Vagina (tissue), 2 donors: ENCODE data around the gene TNFRSF19. TPM values are rescaled to one million over a fixed set of nuclear protein-coding genes. Genes with fewer than 3 reads are reported as not detected.

Experiments used
- DNase-seq, 2 donors: peaks; one replicate each; pipeline ENCODE4 v3.0.0-alpha.2; 2017; ENCODE audit errors: extremely low spot score in 2 of 2
- H3K27ac ChIP-seq: fragments of 200-600 bp; sonication (generic); one replicate; pipeline ENCODE4 v1.5.1; 2019
- H3K27me3 ChIP-seq: fragments of 200-600 bp; sonication (generic); one replicate; pipeline ENCODE4 v1.5.1; 2019
- H3K36me3 ChIP-seq, 2 donors: fragments of 200-600 bp; sonication (generic); one replicate each; pipeline ENCODE4 v1.5.1; 2017 to 2019
- H3K4me1 ChIP-seq: fragments of 200-600 bp; sonication (generic); one replicate; pipeline ENCODE4 v1.5.1; 2019
- H3K4me3 ChIP-seq, 2 donors: fragments of 200-600 bp; sonication (generic); 1 replicate in 1 of 2; 2 replicates in 1 of 2; pipeline ENCODE4 v1.5.1; 2016 to 2019
- H3K9me3 ChIP-seq: fragments of 200-600 bp; sonication (generic); one replicate; pipeline ENCODE4 v1.5.1; 2019
- POLR2A ChIP-seq, 2 donors: fragments of 450-650 bp; IDR thresholded peaks; one replicate each; pipeline ENCODE4 v1.6.1; 2017; ENCODE audit warnings: antibody characterized with exemption in 2 of 2, mild to moderate bottlenecking in 2 of 2, moderate library complexity in 2 of 2
- POLR2AphosphoS5 ChIP-seq, 2 donors: sonication (generic); formaldehyde crosslinking; IDR thresholded peaks; one replicate each; pipeline ENCODE4 v1.9.0; 2017; ENCODE audit warnings: antibody characterized with exemption in 2 of 2, mild to moderate bottlenecking in 2 of 2, low read depth in 1 of 2; ENCODE audit not compliant: insufficient read depth in 1 of 2
- intact Hi-C: fragments of 100-400 bp; cut with DNase I; formaldehyde crosslinking; loops from one replicate; pipeline ENCODE4 v1.15.1; 2023
- total RNA-seq: library from RNA; depleted of rRNA; stranded (reverse); fragments of >200 nt; gene quantifications from one replicate; pipeline ENCODE4 v1.2.3, GENCODE V29; 2016
- TF ChIP-seq, protein P1 (sequence below), 3 experiments: fragments of 450-650 bp in 2 of 3; fragments of 200-600 bp in 1 of 3; sonication (generic) in 1 of 3; IDR thresholded peaks; one replicate each; pipeline ENCODE4 v1.5.1; 2017 to 2019; ENCODE audit warnings: antibody characterized with exemption in 3 of 3, mild to moderate bottlenecking in 2 of 3, moderate library complexity in 2 of 3

TNFRSF19 gene
- total RNA-seq, 1 donor from 2014 or later: 10.3 TPM

DNA sequence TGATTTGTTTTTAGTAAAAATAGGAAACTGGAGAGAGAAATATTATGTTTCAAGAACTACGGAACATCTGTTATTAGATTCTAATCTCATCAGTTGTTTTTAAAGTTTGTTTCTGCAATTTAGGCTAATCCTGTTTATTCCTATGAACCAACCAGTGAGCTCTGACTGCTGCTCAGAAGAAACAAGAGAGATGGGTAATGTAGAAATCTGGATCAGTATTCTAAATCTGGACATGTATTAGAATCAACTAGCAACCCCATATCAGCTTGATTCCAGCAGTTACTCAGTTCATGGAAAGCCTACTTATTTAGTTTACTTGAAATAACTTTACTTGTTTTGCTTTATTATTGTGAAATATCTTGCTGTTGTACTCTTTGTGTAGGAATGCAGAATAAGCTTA, 115.2 kb downstream of the TNFRSF19 start:
- Histone ChIP-seq H3K4me1 (no peaks in the 10 kb centered on the region), H3K4me3 (no peak overlapping the region), H3K36me3 (no peaks in the 10 kb centered on the region), H3K27ac (no peak overlapping the region), H3K27me3 (no peaks in the 10 kb centered on the region), H3K9me3 (peaks cover 4% of the 10 kb centered on the region)
- no peak for DNase-seq
- intact Hi-C loops: no loop called here
- TF ChIP-seq, protein P1, sequence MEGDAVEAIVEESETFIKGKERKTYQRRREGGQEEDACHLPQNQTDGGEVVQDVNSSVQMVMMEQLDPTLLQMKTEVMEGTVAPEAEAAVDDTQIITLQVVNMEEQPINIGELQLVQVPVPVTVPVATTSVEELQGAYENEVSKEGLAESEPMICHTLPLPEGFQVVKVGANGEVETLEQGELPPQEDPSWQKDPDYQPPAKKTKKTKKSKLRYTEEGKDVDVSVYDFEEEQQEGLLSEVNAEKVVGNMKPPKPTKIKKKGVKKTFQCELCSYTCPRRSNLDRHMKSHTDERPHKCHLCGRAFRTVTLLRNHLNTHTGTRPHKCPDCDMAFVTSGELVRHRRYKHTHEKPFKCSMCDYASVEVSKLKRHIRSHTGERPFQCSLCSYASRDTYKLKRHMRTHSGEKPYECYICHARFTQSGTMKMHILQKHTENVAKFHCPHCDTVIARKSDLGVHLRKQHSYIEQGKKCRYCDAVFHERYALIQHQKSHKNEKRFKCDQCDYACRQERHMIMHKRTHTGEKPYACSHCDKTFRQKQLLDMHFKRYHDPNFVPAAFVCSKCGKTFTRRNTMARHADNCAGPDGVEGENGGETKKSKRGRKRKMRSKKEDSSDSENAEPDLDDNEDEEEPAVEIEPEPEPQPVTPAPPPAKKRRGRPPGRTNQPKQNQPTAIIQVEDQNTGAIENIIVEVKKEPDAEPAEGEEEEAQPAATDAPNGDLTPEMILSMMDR (IDR thresholded peaks at IDR 0.05): no peak
- TF ChIP-seq POLR2AphosphoS5 (IDR thresholded peaks at IDR 0.05; ENCODE audit: insufficient read depth in 1 of 2, low read depth in 1 of 2) (no peak), POLR2A (IDR thresholded peaks at IDR 0.05) (no peak)

DNA sequence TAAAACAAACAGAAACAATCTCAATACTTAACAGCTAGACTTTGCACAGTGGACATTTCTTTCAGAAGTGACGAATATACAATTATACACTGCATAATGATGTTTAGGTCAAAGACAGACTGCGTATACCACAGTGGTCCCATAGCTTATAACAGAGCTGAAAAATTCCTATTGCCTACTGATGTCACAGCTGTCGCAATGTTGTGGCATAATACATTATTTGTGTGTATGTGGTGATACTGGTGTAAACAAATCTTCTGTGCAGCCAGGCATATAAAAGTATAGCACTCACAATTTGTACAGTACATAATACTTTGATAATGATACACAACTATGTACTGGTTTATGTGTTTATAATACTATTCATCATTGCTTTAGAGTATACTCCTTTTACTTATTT, 116.7 kb downstream of the TNFRSF19 start:
- peaks cover 4% of the 10 kb centered on the region for H3K9me3 ChIP-seq
- no peaks in the 10 kb centered on the region for H3K4me1 ChIP-seq
- intact Hi-C loops: no loop called here
- no peaks in the 10 kb centered on the region for H3K36me3 ChIP-seq
- no peak overlapping the region for H3K27ac ChIP-seq
- no peak for DNase-seq
- no peaks in the 10 kb centered on the region for H3K27me3 ChIP-seq
- TF ChIP-seq, protein P1 (IDR thresholded peaks at IDR 0.05): no peak
- TF ChIP-seq POLR2AphosphoS5 (IDR thresholded peaks at IDR 0.05; ENCODE audit: insufficient read depth in 1 of 2, low read depth in 1 of 2): no peak
- no peak for TF ChIP-seq POLR2A (IDR thresholded peaks at IDR 0.05)
- no peak overlapping the region for H3K4me3 ChIP-seq

DNA sequence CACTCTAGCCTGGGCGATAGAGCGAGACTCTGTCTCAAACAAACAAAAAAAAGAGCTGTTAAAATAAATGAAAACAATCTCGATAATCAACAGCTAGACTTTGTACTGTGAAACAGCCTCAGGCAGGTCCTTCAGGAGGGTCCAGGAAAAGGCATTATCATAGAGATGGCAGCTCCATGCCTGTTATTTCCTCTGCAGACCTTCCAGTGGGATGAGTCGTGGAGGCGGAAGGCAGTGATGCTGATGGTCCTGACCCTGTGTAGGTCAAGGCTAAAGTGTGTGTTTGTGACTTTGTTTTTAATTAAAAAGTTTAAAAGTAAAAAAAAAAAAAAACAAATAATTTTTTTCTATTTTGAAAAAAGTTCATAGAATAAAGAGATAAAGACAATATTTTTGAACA, 117.4 kb downstream of the TNFRSF19 start:
- DNase-seq: no peak
- intact Hi-C loops: no loop called here
- H3K36me3 ChIP-seq: no peaks in the 10 kb centered on the region
- H3K4me3 ChIP-seq: no peak overlapping the region
- TF ChIP-seq POLR2AphosphoS5 (IDR thresholded peaks at IDR 0.05; ENCODE audit: insufficient read depth in 1 of 2, low read depth in 1 of 2) (no peak), POLR2A (IDR thresholded peaks at IDR 0.05) (no peak)
- TF ChIP-seq, protein P1 (IDR thresholded peaks at IDR 0.05): no peak
- H3K4me1 ChIP-seq: no peaks in the 10 kb centered on the region
- H3K9me3 ChIP-seq: peaks cover 4% of the 10 kb centered on the region
- no peaks in the 10 kb centered on the region for H3K27me3 ChIP-seq
- no peak overlapping the region for H3K27ac ChIP-seq

DNA sequence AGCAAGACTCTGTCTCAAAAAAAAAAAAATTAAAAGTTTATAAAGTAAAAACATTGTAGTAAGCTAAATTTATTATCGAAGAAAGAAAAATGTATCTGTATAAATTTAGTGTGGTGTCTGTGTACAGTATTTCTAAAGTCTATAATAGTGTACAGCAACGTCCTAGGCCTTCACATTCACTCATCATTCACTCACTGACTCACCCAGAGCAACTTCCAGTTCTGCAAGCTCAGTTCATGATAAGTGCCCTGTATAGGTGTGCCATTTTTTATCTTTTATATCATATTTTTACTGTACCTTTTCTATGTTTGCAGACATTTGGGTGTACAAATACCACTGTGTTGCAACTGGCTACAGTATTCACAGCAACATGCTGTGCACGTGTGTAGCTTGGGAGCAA, 118.1 kb downstream of the TNFRSF19 start:
- Histone ChIP-seq H3K27me3 (no peaks in the 10 kb centered on the region), H3K4me3 (no peak overlapping the region), H3K9me3 (peaks cover 4% of the 10 kb centered on the region), H3K4me1 (no peaks in the 10 kb centered on the region), H3K27ac (no peak overlapping the region), H3K36me3 (no peaks in the 10 kb centered on the region)
- TF ChIP-seq POLR2AphosphoS5 (IDR thresholded peaks at IDR 0.05; ENCODE audit: insufficient read depth in 1 of 2, low read depth in 1 of 2): no peak
- TF ChIP-seq, protein P1 (IDR thresholded peaks at IDR 0.05): no peak
- TF ChIP-seq POLR2A (IDR thresholded peaks at IDR 0.05): no peak
- no peak for DNase-seq
- intact Hi-C loops: no loop called here

DNA sequence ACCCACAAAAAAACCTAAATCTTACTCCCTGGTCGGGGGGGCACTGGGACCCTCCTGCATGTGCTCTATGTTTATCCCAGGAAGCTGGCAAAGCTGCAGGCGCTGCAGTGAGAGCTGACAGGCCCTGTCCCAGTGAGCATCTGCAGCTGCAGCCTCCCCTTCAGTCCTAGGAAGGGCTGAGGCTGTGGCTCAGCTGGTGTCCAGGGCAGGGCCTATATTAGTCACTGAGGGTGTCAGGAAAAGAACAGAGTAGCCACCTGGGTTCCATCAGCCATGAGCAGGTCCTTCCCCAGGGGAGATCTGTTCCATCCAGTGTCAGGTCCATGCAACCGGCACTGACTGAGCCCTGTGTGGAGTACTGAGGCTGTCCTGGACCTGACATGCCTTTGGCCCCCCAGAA, 120.5 kb downstream of the TNFRSF19 start:
- intact Hi-C loops: no loop called here
- Histone ChIP-seq H3K27me3 (no peaks in the 10 kb centered on the region), H3K4me1 (no peaks in the 10 kb centered on the region), H3K36me3 (no peaks in the 10 kb centered on the region), H3K9me3 (no peaks in the 10 kb centered on the region), H3K4me3 (no peak overlapping the region), H3K27ac (no peak overlapping the region)
- TF ChIP-seq, protein P1 (IDR thresholded peaks at IDR 0.05): no peak
- no peak for TF ChIP-seq POLR2AphosphoS5 (IDR thresholded peaks at IDR 0.05; ENCODE audit: insufficient read depth in 1 of 2, low read depth in 1 of 2)
- TF ChIP-seq POLR2A (IDR thresholded peaks at IDR 0.05): no peak
- DNase-seq: no peak
